GM18870 (cell line): ENCODE measurements around the gene NUB1.
"Not testable (repeated sequence)": the region's sequence is repeated elsewhere in the genome, so short reads cannot be mapped to it uniquely, and the experiment has no call there.

Source experiments
- ATAC-seq: cut with Tn5 transposase; IDR thresholded peaks from one replicate; pipeline ENCODE4 v1.9.1; 2021; ENCODE audit warnings: moderate library complexity; ENCODE audit not compliant: unreplicated experiment

The NUB1 gene

GRCh38 chr7:151341357-151342101 lies at the start of gene NUB1:
Gene NUB1, plus strand, starts transcription at chr7:151341812. Its CDS starts 3,538 bp downstream, at chr7:151345350.
- ATAC-seq, result no peak

GRCh38 chr7:151292850-151293249 lies 48.8 kb upstream of the NUB1 start:
- no peak for ATAC-seq

GRCh38 chr7:151296202-151296992 lies 45.2 kb upstream of the NUB1 start:
- ATAC-seq, result no peak

GRCh38 chr7:151298765-151299164 lies 42.8 kb upstream of the NUB1 start:
- no peak for ATAC-seq

- no peak for ATAC-seq
Observed at GRCh38 chr7:151299530-151299929, 42.1 kb upstream of the NUB1 start.

- ATAC-seq, result no peak
Observed at GRCh38 chr7:151299940-151300645, 41.5 kb upstream of the NUB1 start.

GRCh38 chr7:151301471-151302462 lies 39.8 kb upstream of the NUB1 start:
- no peak for ATAC-seq

GRCh38 chr7:151304251-151304650 lies 37.4 kb upstream of the NUB1 start:
- not testable (repeated sequence) for ATAC-seq

GRCh38 chr7:151304856-151305255 lies 36.8 kb upstream of the NUB1 start:
- no peak for ATAC-seq

- no peak for ATAC-seq
Observed at GRCh38 chr7:151306374-151306773, 35.2 kb upstream of the NUB1 start.

GRCh38 chr7:151306860-151307259 lies 34.8 kb upstream of the NUB1 start:
- no peak for ATAC-seq

- no peak for ATAC-seq
Observed at GRCh38 chr7:151307536-151307935, 34.1 kb upstream of the NUB1 start.

GRCh38 chr7:151308256-151308655 lies 33.4 kb upstream of the NUB1 start:
- no peak for ATAC-seq

- no peak for ATAC-seq
Observed at GRCh38 chr7:151308791-151309190, 32.8 kb upstream of the NUB1 start.

- ATAC-seq, result no peak
Observed at GRCh38 chr7:151309311-151309710, 32.3 kb upstream of the NUB1 start.

- ATAC-seq, result no peak
Observed at GRCh38 chr7:151310578-151310977, 31.0 kb upstream of the NUB1 start.

- no peak for ATAC-seq
Observed at GRCh38 chr7:151311294-151311864, 30.2 kb upstream of the NUB1 start.

- ATAC-seq, result no peak
Observed at GRCh38 chr7:151312356-151312755, 29.3 kb upstream of the NUB1 start.

- ATAC-seq, result no peak
Observed at GRCh38 chr7:151312831-151313809, 28.5 kb upstream of the NUB1 start.
